ENCODE measurements around the gene NFE2L2. TPM values are rescaled to one million over a fixed set of nuclear protein-coding genes. Genes with fewer than 3 reads are reported as not detected.
"Not testable (repeated sequence)": the region's sequence is repeated elsewhere in the genome, so short reads cannot be mapped to it uniquely, and the experiment has no call there.

Gene NFE2L2
- total and polyA plus RNA-seq, 2 experiments from 2014 or later = 77.4 to 123 TPM

DNA sequence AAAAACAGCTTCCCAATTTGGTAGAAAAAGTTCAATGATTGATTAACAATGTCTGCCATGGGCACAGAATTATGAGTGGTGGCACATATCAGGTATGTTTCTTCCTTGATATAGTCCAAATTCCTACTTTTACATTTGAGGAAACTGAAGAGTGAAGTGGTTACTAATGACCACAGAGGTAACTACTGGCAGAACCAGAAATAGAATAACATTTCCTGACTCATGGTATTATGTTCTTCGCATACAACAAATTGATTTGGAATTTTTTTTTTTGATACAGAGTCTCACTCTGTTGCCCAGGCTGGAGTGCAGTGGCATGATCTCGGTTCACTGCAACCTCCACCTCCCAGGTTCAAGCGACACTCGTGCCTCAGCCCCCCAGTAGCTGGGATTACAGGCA, 6.0 kb upstream of the NFE2L2 start:
- Histone ChIP-seq H3K36me3 (ENCODE audit: low read depth) (no peaks in the 10 kb centered on the region), H2AFZ (no peak overlapping the region), H3K27ac (no peak overlapping the region), H3F3A (ENCODE audit: insufficient read depth) (peaks cover 32% of the 10 kb centered on the region), H3K27me3 (replicated peaks; ENCODE audit: insufficient read depth) (no peaks in the 10 kb centered on the region), H3K4me3 (no peak overlapping the region), H4K20me1 (ENCODE audit: insufficient read depth) (no peaks in the 10 kb centered on the region), H3K79me2 (ENCODE audit: insufficient read depth) (no peaks in the 10 kb centered on the region), H3K4me2 (ENCODE audit: unreplicated experiment) (no peak overlapping the region), H3K9me3 (ENCODE audit: low read depth) (no peaks in the 10 kb centered on the region), H3K4me1 (ENCODE audit: insufficient read depth) (peaks cover 36% of the 10 kb centered on the region), H3K9me2 (ENCODE audit: insufficient read depth) (no peaks in the 10 kb centered on the region), H3K9ac (no peak overlapping the region)
- 79 to 85% methylated on average over 4 of the region's 4 CpGs for WGBS, 2 experiments (ENCODE audit: low coverage in 1 of 2, low lambda C conversion rate in 2 of 2, missing lambda C conversion rate in 2 of 2)
- DNase-seq = no peak
- no peak for TF ChIP-seq EZH2 (IDR thresholded peaks at IDR 0.05; ENCODE audit: insufficient read depth, poor library complexity, severe bottlenecking)
- TF ChIP-seq EZH2phosphoT487 (IDR thresholded peaks at IDR 0.05; ENCODE audit: insufficient read depth, low read depth) = no peak
- in situ Hi-C loops (cut with MboI) = no loop called here

DNA sequence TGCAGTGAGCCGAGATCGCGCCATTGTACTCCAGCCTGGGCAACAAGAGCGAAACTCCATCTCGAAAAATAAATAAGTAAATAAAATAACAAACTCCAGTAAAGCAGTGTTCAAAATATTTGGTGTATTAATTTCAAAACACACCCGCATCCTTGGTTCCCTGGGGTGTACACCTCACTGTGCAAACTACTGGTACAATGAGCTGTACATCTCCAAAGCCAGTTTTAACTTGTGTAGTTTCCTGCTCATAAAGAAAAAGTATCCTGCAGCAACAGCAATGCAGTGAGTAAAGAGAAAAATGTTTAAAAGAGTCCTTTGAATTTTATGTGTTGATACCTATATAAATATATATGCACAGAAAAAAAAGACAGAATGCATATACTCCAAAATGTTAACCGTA, 4.4 kb upstream of the NFE2L2 start:
- H3K9me3 ChIP-seq (ENCODE audit: low read depth) = no peaks in the 10 kb centered on the region
- peaks cover 28% of the 10 kb centered on the region for H3K4me1 ChIP-seq (ENCODE audit: insufficient read depth)
- WGBS, 2 experiments (ENCODE audit: low coverage in 1 of 2, low lambda C conversion rate in 2 of 2, missing lambda C conversion rate in 2 of 2) = 94 to 96% methylated on average over 7 of the region's 7 CpGs
- no peaks in the 10 kb centered on the region for H3K79me2 ChIP-seq (ENCODE audit: insufficient read depth)
- no peaks in the 10 kb centered on the region for H3K9me2 ChIP-seq (ENCODE audit: insufficient read depth)
- H4K20me1 ChIP-seq (ENCODE audit: insufficient read depth) = no peaks in the 10 kb centered on the region
- peaks cover 31% of the 10 kb centered on the region for H3F3A ChIP-seq (ENCODE audit: insufficient read depth)
- no peak overlapping the region for H3K4me2 ChIP-seq (ENCODE audit: unreplicated experiment)
- no peak overlapping the region for H2AFZ ChIP-seq
- TF ChIP-seq EZH2phosphoT487 (IDR thresholded peaks at IDR 0.05; ENCODE audit: insufficient read depth, low read depth) (no peak), EZH2 (IDR thresholded peaks at IDR 0.05; ENCODE audit: insufficient read depth, poor library complexity, severe bottlenecking) (no peak)
- DNase-seq = no peak
- no peak overlapping the region for H3K9ac ChIP-seq
- in situ Hi-C loops (cut with MboI) = no loop called here
- H3K36me3 ChIP-seq (ENCODE audit: low read depth) = no peaks in the 10 kb centered on the region
- H3K4me3 ChIP-seq = no peak overlapping the region
- no peaks in the 10 kb centered on the region for H3K27me3 ChIP-seq (replicated peaks; ENCODE audit: insufficient read depth)
- H3K27ac ChIP-seq = no peak overlapping the region

DNA sequence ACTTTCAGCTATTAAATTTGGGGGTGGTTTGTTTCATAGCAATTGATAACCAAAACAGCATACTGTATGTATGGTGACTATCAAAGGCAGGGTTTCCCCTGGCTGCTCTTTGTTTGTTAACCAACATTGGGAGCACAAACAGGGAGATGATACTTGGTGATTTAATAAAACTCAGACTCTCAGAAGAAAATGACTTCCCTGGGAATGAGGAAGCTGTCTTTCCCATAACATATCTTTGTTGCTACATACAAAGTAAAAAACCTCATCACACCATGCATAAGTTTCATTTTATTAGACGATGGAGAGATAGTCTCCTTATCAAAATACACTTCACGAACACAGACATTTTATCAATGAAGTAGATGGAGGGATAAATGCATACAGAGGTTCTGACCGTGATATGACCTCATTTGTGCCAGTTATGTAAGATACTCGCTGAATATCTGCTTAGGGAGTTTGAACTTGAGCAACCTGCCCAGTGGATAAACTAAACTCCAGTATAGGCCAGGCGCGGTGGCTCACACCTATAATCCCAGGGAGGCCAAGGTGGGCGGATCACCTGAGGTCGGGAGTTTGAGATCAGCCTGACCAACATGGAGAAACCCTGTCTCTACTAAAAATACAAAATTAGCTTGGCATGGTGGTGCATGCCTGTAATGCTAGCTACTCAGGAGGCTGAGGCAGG, 3.8 kb upstream of the NFE2L2 start:
- Histone ChIP-seq H3K9me2 (ENCODE audit: insufficient read depth) (no peaks in the 10 kb centered on the region), H3K27ac (no peak overlapping the region), H3K36me3 (ENCODE audit: low read depth) (no peaks in the 10 kb centered on the region), H3K9me3 (ENCODE audit: low read depth) (no peaks in the 10 kb centered on the region), H3K4me1 (ENCODE audit: insufficient read depth) (peaks cover 23% of the 10 kb centered on the region), H3K9ac (no peak overlapping the region), H3F3A (ENCODE audit: insufficient read depth) (peaks cover 26% of the 10 kb centered on the region), H4K20me1 (ENCODE audit: insufficient read depth) (no peaks in the 10 kb centered on the region), H2AFZ (no peak overlapping the region), H3K27me3 (replicated peaks; ENCODE audit: insufficient read depth) (no peaks in the 10 kb centered on the region), H3K79me2 (ENCODE audit: insufficient read depth) (peaks cover under 1% of the 10 kb centered on the region; the same call in 1 of the 2 replicates), H3K4me3 (no peak overlapping the region), H3K4me2 (ENCODE audit: unreplicated experiment) (no peak overlapping the region)
- WGBS, 2 experiments (ENCODE audit: low coverage in 1 of 2, low lambda C conversion rate in 2 of 2, missing lambda C conversion rate in 2 of 2) = 84% methylated on average over 8 of the region's 8 CpGs
- in situ Hi-C loops (cut with MboI) = no loop called here
- no peak for TF ChIP-seq EZH2 (IDR thresholded peaks at IDR 0.05; ENCODE audit: insufficient read depth, poor library complexity, severe bottlenecking)
- TF ChIP-seq EZH2phosphoT487 (IDR thresholded peaks at IDR 0.05; ENCODE audit: insufficient read depth, low read depth) = no peak
- no peak for DNase-seq

DNA sequence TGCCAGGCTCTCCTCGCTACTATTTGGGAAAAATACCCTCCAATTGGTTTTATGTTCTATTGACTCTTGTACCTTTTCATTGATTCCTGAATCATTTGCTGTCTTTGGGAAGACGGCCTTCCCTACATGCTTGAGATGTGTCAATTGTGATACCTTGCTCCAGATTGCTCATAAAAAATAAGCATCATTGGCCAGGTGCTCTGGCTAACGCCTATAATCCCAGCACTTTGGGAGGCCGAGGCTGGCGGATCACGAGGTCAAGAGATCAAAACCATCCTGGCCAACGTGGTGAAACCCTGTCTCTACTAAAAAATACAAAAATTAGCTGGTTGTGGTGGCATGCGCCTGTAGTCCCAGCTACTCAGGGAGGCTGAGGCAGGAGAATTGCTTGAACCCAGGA, 2.4 kb upstream of the NFE2L2 start:
- Histone ChIP-seq H3K79me2 (ENCODE audit: insufficient read depth) (peaks cover 14% of the 10 kb centered on the region), H3K4me1 (ENCODE audit: insufficient read depth) (peaks cover 17% of the 10 kb centered on the region), H3F3A (ENCODE audit: insufficient read depth) (peaks cover 32% of the 10 kb centered on the region)
- H3K9ac ChIP-seq; H3K27ac ChIP-seq; H4K20me1 ChIP-seq (ENCODE audit: insufficient read depth); H3K27me3 ChIP-seq (replicated peaks; ENCODE audit: insufficient read depth); in situ Hi-C loops (cut with MboI); H3K9me2 ChIP-seq (ENCODE audit: insufficient read depth); H3K9me3 ChIP-seq (ENCODE audit: low read depth); H3K36me3 ChIP-seq (ENCODE audit: low read depth); H3K4me2 ChIP-seq (ENCODE audit: unreplicated experiment); DNase-seq; H3K4me3 ChIP-seq; H2AFZ ChIP-seq: not testable (repeated sequence)
- WGBS, 2 experiments (ENCODE audit: low coverage in 1 of 2, low lambda C conversion rate in 2 of 2, missing lambda C conversion rate in 2 of 2) = 90 to 92% methylated on average over 8 of the region's 8 CpGs
